Measurements from ENCODE around the gene BTBD6. TPM values are rescaled to one million over a fixed set of nuclear protein-coding genes. Genes with fewer than 3 reads are reported as not detected.

The BTBD6 gene
- total and polyA plus RNA-seq, 2 donors = 28.6 to 40.6 TPM

- Histone ChIP-seq H3K27ac (ENCODE audit: low read depth) (no peak overlapping the region), H3K4me3 (ENCODE audit: low read depth, low read length) (no peak overlapping the region), H3K4me1 (ENCODE audit: insufficient read depth) (no peaks in the 10 kb centered on the region), H3K36me3 (ENCODE audit: insufficient read depth) (no peaks in the 10 kb centered on the region)
- 40% methylated on average over 5 of the region's 5 CpGs for WGBS
- no peak for DNase-seq (ENCODE audit: extremely low spot score)
Measured at GRCh38 chr14:105206873-105207272, 41.5 kb upstream of the BTBD6 start.

DNA sequence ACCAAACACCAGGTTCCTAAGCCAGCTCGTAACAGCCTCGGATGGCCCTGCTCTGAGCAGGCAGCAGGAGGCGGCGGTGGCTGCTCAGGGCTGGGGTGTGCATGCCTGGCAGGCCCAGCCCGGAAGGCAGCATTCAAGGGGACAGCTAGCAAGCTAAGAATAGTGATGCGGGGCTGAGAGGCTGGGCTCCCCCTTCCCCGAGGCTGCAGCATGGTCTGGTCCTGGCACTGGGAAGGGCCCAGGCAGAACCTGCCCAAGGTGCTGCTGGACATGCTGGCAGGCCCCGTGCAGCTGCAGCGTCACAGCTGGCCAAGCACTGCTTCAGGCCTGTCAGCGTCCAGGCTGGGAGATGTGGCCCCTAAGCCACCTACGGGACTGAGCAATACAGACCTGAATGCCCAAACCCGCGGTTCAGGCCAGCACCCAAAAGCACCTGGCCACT is 40.9 kb upstream of the BTBD6 start:
- Histone ChIP-seq H3K4me3 (ENCODE audit: low read depth, low read length) (no peak overlapping the region), H3K36me3 (ENCODE audit: insufficient read depth) (no peaks in the 10 kb centered on the region), H3K4me1 (ENCODE audit: insufficient read depth) (no peaks in the 10 kb centered on the region), H3K27ac (ENCODE audit: low read depth) (no peak overlapping the region)
- no peak for DNase-seq (ENCODE audit: extremely low spot score)
- WGBS = 72% methylated on average over 13 of the region's 13 CpGs

DNA sequence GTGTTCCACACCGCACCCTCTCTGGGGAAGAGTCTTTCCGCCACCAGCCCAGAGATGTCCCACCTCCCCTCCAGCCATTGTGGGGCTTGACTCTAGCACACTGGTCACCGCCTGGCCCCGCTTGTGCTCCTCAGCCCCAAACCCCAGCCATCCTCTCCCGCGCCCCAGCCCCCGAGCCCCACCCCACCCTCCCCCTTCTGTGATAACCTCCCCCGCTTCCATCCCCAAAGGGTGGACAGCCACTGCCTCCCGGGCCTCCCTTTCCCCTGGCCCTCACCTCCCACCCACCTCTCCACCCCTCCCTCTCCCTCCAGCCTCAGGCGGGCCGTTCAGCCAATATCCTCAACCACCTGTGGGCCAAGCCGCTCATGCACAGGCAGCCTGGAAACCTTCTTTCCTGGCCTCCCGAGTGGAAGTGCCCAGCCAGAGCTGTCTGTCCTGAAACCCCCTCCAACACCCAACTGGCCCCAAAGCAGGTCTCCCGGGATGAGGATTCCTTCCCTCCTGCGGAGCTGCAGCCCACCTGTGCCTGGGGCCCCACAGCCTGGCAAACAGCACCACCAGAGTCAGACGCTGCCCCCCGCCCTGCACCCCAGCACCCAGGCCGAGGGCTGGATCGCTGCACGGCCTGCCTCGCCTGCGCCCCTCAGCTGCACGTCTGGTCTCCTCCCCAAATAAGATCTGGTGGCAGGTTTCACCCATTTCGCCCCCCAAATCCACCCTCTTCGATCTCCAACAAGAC is 40.2 kb upstream of the BTBD6 start:
- Histone ChIP-seq H3K4me3 (ENCODE audit: low read depth, low read length) (no peak overlapping the region), H3K4me1 (ENCODE audit: insufficient read depth) (no peaks in the 10 kb centered on the region), H3K27ac (ENCODE audit: low read depth) (no peak overlapping the region), H3K36me3 (ENCODE audit: insufficient read depth) (no peaks in the 10 kb centered on the region)
- DNase-seq (ENCODE audit: extremely low spot score) = no peak
- WGBS = 87% methylated on average over 25 of the region's 25 CpGs

- no peak for DNase-seq (ENCODE audit: extremely low spot score)
- no peaks in the 10 kb centered on the region for H3K4me1 ChIP-seq (ENCODE audit: insufficient read depth)
- H3K27ac ChIP-seq (ENCODE audit: low read depth) = no peak overlapping the region
- WGBS = 93% methylated on average over 12 of the region's 12 CpGs
- H3K36me3 ChIP-seq (ENCODE audit: insufficient read depth) = no peaks in the 10 kb centered on the region
- no peak overlapping the region for H3K4me3 ChIP-seq (ENCODE audit: low read depth, low read length)
Measured at GRCh38 chr14:105208738-105209075, 39.6 kb upstream of the BTBD6 start.

DNA sequence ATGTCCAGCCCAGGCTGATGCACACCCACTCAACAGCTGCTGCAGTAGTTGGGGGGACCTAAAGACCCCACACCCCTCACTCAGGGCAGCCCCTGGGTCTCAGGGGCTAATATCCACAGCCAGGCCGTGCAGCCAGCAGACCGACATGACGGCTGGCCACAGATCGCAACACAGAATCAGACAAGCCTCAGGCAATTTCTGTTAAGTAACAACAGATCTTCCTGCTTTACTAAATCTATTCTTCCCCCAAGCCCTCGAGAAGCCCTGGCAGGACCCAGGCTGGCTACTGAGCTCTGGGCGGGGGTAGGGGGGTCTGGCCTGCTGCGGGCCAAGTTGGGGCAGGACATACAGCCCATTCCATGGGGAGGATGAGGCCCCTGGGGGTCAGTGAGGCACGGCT is 39.2 kb upstream of the BTBD6 start:
- H3K36me3 ChIP-seq (ENCODE audit: insufficient read depth) = no peaks in the 10 kb centered on the region
- H3K4me1 ChIP-seq (ENCODE audit: insufficient read depth) = no peaks in the 10 kb centered on the region
- WGBS = 92% methylated on average over 8 of the region's 8 CpGs
- DNase-seq (ENCODE audit: extremely low spot score) = no peak
- H3K4me3 ChIP-seq (ENCODE audit: low read depth, low read length) = no peak overlapping the region
- no peak overlapping the region for H3K27ac ChIP-seq (ENCODE audit: low read depth)

GRCh38 chr14:105209646-105210045 is 38.7 kb upstream of the BTBD6 start:
- WGBS = 92% methylated on average over 16 of the region's 16 CpGs
- no peaks in the 10 kb centered on the region for H3K36me3 ChIP-seq (ENCODE audit: insufficient read depth)

DNA sequence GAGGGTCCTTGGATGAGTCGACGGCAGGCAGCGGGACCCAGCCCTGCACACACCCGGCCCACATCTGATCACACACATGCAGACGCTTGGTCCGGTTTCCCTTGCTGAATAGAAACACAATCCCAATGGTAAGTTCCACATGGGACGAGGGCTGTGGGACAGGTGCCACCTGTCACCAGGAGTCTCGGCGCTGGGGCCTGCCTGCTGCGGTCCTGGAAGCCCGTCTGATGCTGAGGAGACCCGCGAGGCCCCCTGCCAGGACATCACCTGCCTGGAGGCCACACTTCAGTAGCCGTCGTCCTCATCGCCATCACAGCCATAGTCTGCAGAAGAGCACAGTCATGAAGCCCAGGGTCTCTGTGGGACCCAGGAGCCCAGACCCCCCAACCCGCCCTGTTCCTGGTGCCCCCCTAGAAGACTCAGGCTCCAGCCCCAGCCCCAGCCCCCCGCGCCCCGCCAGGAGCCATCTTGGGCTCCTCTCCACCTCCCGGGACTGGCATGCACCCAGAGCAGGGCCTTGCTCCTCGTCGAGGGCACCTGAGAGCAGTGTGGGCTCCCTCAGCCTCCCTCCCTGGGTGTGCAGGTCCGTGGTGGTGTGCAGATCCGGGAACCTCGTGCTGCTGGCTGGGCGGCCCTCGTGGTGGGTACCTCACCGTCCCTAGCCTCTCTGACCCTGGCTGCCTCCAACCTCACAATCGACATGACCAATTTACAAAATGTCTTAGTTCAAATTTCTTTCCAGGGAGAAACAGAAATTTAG is 37.9 kb upstream of the BTBD6 start:
- no peak for DNase-seq (ENCODE audit: extremely low spot score)
- Histone ChIP-seq H3K36me3 (ENCODE audit: insufficient read depth) (no peaks in the 10 kb centered on the region), H3K27ac (ENCODE audit: low read depth) (no peak overlapping the region), H3K4me3 (ENCODE audit: low read depth, low read length) (no peak overlapping the region), H3K4me1 (ENCODE audit: insufficient read depth) (no peaks in the 10 kb centered on the region)
- WGBS = 90% methylated on average over 30 of the region's 30 CpGs

More at GRCh38 chr14:105209646-105210045, 38.7 kb upstream of the BTBD6 start:
- Histone ChIP-seq H3K4me1 (ENCODE audit: insufficient read depth) (no peaks in the 10 kb centered on the region), H3K4me3 (ENCODE audit: low read depth, low read length) (no peak overlapping the region), H3K27ac (ENCODE audit: low read depth) (no peak overlapping the region)
- no peak for DNase-seq (ENCODE audit: extremely low spot score)

DNA sequence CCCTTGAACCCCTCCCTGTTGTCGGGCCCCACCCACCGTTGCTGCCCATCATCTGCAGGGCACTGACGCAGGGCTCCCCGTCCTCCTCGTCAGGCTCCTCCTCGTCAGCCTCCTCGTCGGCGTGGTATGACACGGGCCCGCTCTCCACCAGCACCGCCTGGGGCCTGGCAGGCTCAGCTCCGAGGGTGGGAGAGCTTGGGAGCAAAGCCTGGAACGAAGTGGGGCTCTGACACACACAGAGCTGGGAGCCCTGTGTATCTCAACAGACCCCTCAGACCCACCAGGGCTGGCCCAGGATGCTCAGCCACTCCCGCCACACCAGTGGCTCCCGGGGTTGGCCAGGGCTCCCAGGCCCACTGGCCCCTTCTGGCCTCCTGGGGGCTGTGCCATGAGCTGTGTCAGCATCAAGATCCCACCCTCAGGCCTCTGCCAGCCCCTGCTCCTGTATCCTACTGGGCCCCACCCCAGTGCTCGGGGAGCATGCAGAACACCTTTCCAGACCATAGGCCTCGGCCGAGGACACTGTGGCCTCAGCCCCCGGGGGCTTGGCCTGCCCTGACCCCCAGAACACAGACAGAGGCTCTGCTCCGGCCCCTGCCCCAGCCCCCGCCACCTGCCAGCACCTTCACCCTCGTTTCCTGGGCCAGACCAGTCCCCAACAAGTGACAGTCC is 37.1 kb upstream of the BTBD6 start:
- Histone ChIP-seq H3K4me1 (ENCODE audit: insufficient read depth) (no peaks in the 10 kb centered on the region), H3K27ac (ENCODE audit: low read depth) (no peak overlapping the region), H3K4me3 (ENCODE audit: low read depth, low read length) (no peak overlapping the region), H3K36me3 (ENCODE audit: insufficient read depth) (no peaks in the 10 kb centered on the region)
- WGBS = 93% methylated on average over 23 of the region's 23 CpGs
- no peak for DNase-seq (ENCODE audit: extremely low spot score)

GRCh38 chr14:105211758-105212089 is 36.6 kb upstream of the BTBD6 start:
- Histone ChIP-seq H3K4me1 (ENCODE audit: insufficient read depth) (no peaks in the 10 kb centered on the region), H3K36me3 (ENCODE audit: insufficient read depth) (no peaks in the 10 kb centered on the region), H3K27ac (ENCODE audit: low read depth) (no peak overlapping the region), H3K4me3 (ENCODE audit: low read depth, low read length) (no peak overlapping the region)
- WGBS = 82% methylated on average over 9 of the region's 9 CpGs
- no peak for DNase-seq (ENCODE audit: extremely low spot score)

- H3K4me3 ChIP-seq (ENCODE audit: low read depth, low read length) = no peak overlapping the region
- no peaks in the 10 kb centered on the region for H3K4me1 ChIP-seq (ENCODE audit: insufficient read depth)
- H3K36me3 ChIP-seq (ENCODE audit: insufficient read depth) = no peaks in the 10 kb centered on the region
- no peak overlapping the region for H3K27ac ChIP-seq (ENCODE audit: low read depth)
- no peak for DNase-seq (ENCODE audit: extremely low spot score)
- WGBS = 85% methylated on average over 18 of the region's 18 CpGs
Measured at GRCh38 chr14:105212541-105213300, 35.6 kb upstream of the BTBD6 start.

GRCh38 chr14:105213361-105213760 is 35.0 kb upstream of the BTBD6 start:
- Histone ChIP-seq H3K36me3 (ENCODE audit: insufficient read depth) (no peaks in the 10 kb centered on the region), H3K27ac (ENCODE audit: low read depth) (no peak overlapping the region), H3K4me3 (ENCODE audit: low read depth, low read length) (no peak overlapping the region), H3K4me1 (ENCODE audit: insufficient read depth) (no peaks in the 10 kb centered on the region)
- DNase-seq (ENCODE audit: extremely low spot score) = no peak
- WGBS = 88% methylated on average over 10 of the region's 10 CpGs

DNA sequence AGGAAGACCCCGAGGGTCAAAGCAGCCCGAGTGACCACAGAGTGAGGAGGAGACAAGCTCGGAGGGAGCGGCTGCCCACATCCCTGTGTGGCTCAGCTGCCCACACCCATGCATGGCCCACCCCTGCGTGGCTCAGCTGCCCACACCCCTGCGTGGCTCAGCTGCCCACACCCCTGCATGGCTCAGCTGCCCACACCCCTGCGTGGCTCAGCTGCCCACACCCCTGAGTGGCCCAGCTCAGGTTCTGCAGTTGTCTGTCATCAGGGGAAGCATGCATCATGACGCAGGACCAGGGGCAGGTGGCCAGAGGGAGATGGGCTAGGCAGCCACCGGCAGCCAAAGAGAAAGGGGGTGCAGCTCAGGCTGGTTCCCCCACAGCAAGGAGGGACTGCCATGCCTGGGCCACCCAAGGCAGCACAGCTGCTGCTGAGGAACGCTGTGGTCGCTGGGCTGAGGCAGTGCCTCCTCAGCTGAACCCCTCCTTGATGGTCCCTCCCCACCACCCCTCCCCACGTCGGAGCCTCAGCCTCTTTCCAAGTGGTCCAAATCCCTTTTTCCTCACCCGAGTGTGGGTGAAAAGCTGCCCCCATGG is 33.9 kb upstream of the BTBD6 start:
- Histone ChIP-seq H3K36me3 (ENCODE audit: insufficient read depth) (no peaks in the 10 kb centered on the region), H3K27ac (ENCODE audit: low read depth) (no peak overlapping the region), H3K4me3 (ENCODE audit: low read depth, low read length) (no peak overlapping the region), H3K4me1 (ENCODE audit: insufficient read depth) (no peaks in the 10 kb centered on the region)
- WGBS = 86% methylated on average over 14 of the region's 14 CpGs
- DNase-seq (ENCODE audit: extremely low spot score) = no peak

GRCh38 chr14:105215602-105216001 is 32.7 kb upstream of the BTBD6 start:
- DNase-seq (ENCODE audit: extremely low spot score) = no peak
- Histone ChIP-seq H3K4me3 (ENCODE audit: low read depth, low read length) (no peak overlapping the region), H3K27ac (ENCODE audit: low read depth) (no peak overlapping the region), H3K4me1 (ENCODE audit: insufficient read depth) (no peaks in the 10 kb centered on the region), H3K36me3 (ENCODE audit: insufficient read depth) (no peaks in the 10 kb centered on the region)
- WGBS = 87% methylated on average over 3 of the region's 3 CpGs
